Eye (tissue), 1 donor: ENCODE data around the gene STAG3.
"Not testable (repeated sequence)": the region's sequence is repeated elsewhere in the genome, so short reads cannot be mapped to it uniquely, and the experiment has no call there.

Experiments
- DNase-seq: peaks from one replicate; pipeline ENCODE4 v3.0.0-alpha.2; 2015

STAG3 gene

DNA sequence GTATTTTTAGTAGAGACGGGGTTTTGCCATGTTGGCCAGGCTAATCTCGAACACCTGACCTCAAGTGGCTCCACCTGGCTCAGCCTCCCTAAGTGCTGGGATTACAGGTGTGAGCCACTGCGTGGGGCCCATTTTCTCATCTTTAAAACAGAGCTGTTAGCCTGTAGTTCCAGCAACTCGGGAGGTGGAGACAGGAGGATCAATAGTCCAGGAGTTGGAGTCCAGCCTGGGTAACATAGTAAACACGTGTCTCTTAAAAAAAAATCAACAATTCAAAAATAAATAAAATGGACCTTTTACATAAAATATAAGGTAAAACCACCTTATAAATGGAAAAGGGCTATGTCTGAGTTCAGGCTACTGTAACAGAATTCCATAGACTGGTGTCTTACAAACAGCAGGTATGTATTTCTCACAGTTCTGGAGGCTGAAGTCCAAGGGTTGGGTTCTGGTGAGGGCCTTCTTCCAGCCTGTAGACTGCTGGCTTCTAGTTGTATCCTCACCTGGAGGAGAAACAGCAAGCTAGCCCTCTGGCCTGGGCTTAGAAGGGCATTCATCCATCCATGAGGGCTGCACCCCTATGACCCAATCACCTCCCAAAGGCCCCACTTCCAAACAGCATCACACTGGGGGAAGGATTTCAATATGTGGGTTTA, 35.0 kb downstream of the STAG3 start:
- DNase-seq: no peak

DNA sequence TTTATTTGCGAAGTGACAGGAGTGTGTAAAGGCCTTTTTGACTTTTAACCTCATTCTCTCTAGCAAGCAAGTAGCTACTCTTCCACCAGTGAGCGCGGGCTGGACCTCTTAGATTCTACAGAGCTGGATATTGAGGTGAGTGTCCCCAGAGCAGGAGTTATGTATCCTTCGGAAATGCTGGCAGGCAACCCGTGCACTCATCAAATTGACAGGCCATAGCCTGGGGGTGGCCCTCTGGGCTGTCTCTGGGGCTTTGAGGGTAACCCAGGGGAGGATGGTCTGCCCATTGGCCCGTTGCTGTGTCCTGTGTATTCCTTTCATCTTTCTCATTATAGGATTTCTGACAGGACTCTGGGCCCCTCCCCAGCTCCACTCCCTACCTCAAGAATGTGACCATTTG, 36.0 kb downstream of the STAG3 start:
- no peak for DNase-seq

DNA sequence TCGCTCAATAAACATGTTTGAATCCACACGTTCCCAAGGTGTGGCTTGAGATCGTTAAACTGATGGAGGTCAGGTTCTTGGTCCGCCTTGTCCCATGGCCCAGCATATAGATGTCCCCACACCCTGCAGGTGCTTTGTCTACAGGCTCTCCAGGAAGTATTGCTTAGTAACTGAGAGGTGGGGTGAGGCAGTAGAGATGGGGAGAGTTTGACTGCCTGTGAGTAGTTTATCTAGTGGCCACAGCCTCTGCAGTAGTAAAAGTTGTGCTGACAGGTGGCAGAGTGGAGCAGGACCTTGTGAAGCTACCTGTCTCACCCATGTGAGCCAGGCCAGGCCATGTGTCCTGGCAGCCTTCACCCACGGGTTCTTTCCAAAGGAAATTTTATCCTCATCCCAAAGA, 36.6 kb downstream of the STAG3 start:
- not testable (repeated sequence) for DNase-seq

DNA sequence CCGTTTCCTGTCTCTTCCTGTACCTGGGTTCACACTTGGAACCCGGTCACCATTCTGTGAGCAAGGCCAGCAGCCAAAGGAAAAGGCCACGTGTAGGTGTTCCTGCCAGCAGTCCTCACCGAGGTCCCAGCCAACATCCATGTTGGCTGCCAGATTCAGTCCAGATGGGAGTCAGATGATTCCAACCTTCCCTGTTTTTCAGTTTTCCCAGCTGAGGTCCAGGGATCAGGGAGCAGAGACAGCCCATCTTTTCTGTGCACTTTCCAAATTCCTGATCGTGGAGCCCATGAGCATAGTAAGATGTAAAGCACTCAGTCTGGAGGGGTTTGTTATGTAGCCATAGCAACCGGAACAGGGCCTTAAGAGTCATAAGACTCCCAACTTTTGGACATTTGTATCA, 38.2 kb downstream of the STAG3 start:
- no peak for DNase-seq

DNA sequence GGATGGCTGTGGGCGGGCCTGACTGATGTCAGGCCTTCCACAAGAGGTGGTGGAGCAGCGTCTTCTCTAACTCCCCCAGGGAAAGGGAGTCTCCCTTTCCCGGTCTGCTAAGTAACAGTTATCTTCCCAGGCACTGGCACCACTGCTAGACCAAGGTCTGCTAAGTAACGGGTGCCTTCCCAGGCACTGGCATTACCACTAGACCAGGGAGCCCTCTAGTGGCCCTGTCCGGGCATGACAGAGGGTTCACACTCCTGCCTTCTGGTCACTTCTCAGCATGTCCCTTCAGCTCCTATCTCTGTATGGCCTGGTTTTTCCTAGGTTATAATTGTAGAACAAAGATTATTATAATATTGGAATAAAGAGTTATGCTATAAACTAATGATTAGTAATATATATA, 40.2 kb downstream of the STAG3 start:
- DNase-seq: peak; percentile 75

DNA sequence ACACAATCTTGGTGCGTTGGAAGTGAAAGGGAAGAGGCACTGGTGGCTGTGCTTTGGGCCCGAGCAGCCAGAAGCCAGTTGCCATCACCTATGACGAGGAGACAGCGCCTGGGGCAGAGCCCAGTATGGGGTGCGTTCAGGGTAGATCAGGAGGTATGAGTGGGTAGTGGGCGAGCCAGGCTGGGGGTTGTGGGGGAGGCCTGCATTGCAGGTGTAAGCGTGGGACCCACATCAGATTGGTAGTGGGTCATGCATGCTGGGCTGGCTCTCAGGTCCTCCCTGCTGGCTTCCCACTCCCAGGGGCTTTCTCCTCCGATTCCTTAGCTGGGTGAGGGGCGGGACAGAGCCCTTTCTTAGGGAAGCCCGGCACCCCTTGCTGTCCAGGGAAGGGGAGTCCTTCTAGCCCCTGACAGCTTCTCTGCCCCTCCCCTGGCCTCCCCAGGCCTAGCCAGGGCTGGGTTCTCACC, 41.6 kb downstream of the STAG3 start:
- no peak for DNase-seq

DNA sequence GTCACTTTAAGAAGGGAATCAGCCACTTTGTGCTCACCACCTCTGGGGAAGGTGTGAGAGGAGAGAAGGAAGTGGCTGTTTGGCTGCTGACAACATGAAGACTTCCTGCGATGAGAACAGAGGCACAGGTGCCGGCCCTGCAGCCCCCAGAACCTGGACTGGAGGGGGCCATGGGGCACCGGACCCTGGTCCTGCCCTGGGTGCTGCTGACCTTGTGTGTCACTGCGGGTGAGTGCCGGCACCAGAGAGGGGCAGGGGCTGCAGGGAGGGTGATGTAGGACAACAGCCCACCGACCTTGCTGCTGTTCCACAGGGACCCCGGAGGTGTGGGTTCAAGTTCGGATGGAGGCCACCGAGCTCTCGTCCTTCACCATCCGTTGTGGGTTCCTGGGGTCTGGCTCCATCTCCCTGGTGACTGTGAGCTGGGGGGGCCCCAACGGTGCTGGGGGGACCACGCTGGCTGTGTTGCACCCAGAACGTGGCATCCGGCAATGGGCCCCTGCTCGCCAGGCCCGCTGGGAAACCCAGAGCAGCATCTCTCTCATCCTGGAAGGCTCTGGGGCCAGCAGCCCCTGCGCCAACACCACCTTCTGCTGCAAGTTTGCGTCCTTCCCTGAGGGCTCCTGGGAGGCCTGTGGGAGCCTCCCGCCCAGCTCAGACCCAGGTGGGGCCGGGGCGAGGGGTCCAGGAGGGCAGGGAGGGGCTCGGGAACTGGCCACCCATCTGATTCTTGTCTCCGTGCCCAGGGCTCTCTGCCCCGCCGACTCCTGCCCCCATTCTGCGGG, 42.3 kb downstream of the STAG3 start, which contains the start of gene PVRIG:
Gene PVRIG (plus strand): TSS at position 149 of the 785 bp plus-strand sequence. CDS start 22 bp downstream, at position 171.
- not testable (repeated sequence) for DNase-seq

DNA sequence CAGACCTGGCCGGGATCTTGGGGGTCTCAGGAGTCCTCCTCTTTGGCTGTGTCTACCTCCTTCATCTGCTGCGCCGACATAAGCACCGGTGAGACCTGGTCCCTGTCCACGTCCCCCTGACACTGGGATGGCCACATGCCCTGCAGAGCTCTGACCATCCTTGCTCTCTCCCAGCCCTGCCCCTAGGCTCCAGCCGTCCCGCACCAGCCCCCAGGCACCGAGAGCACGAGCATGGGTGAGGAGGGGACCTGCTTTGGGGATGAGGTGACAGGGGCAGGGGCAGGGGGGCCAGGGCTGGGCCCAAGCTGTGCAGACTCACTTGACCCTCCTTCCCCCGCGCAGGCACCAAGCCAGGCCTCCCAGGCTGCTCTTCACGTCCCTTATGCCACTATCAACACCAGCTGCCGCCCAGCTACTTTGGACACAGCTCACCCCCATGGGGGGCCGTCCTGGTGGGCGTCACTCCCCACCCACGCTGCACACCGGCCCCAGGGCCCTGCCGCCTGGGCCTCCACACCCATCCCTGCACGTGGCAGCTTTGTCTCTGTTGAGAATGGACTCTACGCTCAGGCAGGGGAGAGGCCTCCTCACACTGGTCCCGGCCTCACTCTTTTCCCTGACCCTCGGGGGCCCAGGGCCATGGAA, 43.0 kb downstream of the STAG3 start:
- DNase-seq: no peak

DNA sequence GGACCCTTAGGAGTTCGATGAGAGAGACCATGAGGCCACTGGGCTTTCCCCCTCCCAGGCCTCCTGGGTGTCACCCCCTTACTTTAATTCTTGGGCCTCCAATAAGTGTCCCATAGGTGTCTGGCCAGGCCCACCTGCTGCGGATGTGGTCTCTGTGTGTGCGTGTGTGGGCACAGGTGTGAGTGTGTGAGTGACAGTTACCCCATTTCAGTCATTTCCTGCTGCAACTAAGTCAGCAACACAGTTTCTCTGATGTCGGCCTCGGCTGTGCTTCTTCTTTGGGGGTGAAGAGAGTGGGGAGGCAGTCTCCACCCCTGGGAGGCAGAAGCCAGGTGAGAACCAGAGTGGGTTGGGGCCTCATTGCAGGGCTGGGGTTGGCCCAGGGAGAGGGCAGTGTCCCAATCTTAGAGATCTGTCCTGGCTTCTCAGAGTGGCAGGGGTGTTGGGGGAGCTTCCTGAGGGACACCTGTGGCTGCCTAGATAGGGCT, 43.6 kb downstream of the STAG3 start:
- no peak for DNase-seq

DNA sequence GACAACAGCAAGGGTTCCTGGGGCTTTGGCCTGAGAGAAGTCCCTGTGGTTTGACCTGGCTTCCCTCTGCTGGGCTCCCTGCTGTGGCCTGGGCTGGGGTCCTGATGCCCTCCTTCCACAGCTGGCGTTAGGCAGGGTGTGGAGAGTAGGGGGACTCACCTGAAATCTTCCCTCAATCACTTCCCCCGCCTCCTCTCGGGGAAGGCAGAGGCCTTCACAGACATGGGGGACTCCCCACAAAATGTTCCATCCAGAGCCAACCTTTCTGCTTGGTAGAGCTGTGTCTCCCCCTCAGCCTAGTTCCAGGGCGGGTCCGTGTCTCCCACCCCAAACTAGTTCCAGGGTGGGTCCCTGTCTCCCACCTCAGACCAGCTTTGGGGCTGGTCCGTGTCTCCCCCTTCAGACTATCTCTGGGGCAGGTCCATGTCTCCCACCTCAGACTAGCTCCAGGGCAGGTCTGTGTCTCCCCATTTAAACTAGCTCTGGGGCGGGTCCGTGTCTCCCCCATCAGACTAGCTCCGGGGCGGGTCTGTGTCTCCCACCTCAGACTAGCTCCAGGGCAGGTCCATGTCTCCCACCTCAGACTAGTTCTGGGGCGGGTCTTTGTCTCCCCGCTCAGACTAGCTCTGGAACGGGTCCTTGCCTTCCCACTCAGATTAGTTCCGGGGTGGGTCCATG, 44.2 kb downstream of the STAG3 start:
- DNase-seq: no peak

DNA sequence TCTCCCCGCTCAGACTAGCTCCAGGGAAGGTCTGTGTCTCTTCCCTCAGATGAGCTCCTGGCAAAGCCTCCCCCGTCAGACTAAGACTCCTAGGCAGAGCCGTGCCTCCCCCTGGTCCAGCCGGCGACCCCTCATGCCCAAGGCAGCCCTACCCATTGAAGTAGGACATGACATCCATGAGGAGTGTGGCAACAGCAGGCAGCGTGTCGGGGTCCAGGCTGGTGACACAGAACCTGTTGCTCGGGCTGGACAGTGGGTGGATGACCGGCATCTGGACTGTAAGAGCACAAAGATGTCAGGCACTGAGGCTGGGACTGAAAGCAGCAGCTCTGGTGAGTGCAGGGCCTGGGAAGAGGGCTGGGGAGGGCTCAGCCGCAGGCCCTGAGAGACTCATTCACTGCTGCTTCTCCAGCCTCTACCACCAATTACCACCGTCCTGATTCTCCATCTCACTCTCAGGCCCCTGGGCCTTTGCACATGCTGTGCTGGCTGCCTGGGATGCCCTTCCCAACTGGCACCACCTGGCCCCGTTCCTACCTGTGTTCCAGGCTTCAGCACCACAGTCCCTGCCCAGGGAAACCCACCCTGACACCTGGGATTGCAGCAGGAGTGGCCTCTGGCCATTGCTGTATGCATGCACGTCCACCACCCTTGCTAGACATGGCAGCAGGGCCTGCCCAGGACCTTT, 44.9 kb downstream of the STAG3 start:
- DNase-seq: no peak

DNA sequence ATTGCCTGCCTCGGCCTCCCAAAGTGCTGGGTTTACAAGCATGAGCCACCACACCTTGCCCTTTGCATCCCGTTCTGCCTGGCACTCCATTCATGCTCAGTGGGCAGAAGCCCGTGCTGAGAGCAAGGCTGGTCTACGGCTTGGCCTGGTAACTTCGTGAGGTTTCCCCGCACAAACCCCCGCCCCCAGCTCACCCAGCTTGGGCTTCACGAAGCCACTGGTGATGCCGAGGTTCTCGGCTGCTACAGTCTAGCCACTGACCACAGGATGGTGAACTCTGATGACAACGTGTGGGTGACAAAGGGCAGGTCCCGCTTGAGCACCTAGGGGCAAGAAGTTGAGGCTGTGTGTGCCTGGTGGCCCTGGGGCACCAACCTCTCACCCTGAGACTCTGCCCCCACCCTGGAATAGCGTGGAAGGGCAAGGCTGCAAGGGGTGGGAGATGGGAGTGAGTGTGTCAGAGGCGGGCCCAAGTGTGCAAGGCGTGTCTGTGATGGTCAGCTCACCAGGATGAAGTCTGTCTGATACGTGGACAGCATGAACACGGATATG, 45.7 kb downstream of the STAG3 start:
- not testable (repeated sequence) for DNase-seq

DNA sequence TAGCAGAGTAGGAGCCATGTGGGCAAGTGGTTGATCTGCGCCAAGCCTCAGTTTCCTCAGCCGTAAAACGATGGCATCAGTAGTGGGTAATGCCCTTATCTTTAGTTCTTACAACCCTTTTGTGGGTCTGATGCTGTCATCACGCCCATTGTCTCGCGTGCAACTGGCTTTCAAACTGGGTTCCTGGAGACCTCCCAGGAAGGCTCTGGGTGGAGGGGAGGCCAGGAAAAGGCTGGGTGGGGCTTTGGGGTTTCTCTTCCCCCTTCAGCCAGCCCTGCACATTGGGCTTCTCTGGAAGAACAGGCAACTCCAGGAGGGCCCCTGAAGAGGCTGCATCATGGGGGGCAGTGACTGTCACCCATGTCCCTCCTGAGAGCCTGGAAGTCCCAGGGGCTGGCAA, 47.2 kb downstream of the STAG3 start:
- DNase-seq: not testable (repeated sequence)

DNA sequence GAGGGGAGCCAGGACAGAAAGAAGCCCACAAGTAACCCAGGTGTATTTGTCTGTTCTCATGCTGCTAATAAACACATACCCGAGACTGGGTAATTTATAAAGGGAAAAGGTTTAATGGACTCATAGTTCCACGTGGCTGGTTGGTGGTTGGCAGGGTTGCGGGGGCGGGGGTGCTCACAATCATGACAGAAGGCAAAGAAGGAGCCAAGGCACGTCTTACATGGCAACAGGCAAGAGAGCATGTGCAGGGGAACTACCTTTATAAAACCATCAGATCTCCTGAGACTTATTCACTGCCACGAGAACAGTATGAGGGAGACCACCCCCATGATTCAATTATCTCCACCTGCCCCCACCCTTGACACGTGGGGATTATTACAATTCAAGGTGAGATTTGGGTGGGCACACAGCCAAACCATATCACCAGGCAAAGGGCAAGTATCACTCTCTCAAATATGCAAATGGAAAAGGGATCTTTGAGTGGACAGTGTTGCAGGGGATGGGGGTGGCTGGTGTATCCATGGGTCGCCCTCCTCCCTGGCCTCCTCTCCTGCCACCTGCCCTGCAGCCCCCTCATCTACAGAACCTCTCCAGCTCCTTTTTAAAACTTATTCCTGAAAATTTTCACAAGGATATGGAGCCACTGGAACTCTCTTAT, 57.1 kb downstream of the STAG3 start:
- not testable (repeated sequence) for DNase-seq

DNA sequence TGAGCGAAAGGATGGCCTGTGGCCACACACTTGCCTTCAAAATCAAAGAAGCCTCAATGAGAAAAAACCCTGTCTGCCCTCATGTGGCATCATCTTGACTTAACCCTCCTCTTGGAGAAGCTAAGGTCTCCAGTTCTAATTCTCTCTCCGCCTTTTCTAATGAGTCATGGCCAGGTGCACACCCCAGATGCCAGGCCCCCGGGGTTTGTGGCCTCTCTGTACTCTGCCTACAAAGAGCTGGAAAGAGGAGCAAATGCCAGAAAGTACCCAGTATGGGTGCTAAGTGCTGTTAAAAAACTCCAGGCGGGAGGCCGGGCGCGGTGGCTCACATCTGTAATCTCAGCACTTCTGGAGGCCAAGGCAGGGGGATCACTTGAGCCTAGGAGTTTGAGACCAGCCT, 62.3 kb downstream of the STAG3 start:
- DNase-seq: not testable (repeated sequence)

DNA sequence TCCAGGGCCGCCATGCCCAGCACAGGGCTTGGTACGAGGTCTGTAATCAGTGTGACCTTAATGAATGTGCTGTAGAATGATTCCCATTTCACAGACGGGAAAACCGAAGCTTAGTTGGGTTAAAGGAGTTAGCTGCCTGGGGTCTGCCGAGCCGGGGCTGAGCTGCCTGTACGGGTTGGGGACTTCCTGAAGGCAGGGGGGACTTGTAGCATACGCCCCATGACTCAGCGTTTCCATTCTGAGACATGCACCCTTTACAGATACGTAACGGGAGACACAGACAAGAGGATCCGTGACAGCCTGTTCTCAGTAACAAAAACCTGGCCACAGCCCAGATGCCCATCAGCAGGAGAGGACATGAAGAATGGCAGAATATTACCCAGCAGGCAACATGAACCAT, 65.7 kb downstream of the STAG3 start:
- DNase-seq: not testable (repeated sequence)

DNA sequence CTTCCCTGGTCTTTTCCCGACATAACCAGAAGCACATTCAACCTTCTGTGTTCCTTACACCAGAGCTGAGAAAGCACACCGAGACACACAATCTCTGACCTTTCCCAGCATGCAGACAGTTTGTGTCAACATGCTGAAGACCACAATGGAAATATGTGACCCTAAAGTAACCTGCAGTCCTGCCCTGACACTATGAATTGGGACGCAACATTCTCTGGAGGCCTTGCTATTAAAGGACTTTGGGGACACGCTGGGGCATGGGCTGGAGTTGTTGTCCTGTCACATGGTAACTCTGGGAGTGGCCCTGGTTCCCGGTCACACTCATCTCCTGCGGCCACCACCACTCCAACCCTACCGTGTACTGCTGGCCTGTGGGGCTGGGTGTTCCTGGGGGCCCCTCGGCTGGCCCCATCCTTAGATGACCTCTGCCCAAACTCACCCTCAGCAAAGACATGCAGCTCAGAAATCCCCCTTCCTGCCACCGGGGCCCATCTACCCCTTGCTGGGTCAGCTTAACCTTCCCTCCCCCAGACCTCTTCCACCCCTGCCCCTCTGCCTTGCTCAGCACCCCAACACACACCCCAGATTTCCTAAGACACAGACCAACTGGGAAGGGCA, 67.4 kb downstream of the STAG3 start:
- DNase-seq: not testable (repeated sequence)

DNA sequence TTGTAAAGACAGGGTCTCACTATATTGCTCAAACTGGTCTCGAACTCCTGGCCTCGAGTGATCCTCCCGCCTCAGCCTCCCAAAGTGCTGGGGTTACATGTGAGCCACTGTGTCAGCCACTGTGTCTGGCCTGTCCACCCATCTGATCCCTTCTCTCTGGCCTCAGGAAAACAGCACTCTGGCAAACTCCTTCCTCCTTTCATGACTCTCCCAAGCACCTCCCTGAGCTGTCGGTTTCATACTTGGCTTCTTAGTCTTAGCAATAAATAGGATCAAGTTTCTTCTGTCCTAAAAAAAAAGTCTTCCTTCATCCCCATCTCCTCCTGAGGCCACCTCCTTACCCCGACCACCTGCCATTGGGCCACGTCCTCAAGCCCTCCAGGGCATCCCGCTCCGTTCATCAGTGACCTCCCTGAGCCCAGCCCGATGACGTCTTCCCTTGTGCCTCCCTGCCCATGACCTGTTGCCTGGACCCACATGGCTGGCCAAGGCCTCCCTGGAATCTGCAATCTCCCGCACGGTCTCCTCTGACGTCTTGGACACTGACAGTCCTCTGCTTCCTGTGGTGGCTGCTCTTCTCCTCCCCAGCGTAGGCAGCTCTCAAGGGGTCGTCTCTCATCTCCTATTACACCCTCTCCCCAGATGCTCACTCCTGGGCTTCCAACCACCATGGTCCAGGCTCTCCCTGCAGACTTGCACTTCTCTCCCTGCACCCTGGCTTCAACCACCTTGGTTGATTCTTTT, 68.6 kb downstream of the STAG3 start:
- DNase-seq: not testable (repeated sequence)

DNA sequence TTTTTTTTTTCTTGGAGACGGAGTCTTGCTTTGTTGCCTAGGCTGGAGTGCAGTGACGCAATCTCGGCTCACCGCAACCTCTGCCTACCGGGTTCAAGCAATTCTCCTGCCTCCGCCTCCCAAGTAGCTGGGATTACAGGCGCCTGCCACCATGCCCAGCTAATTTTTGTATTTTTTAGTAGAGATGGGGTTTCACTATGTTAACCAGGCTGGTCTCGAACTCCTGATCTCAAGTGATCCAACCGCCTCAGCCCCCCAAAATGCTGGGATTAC, 69.1 kb downstream of the STAG3 start:
- not testable (repeated sequence) for DNase-seq

DNA sequence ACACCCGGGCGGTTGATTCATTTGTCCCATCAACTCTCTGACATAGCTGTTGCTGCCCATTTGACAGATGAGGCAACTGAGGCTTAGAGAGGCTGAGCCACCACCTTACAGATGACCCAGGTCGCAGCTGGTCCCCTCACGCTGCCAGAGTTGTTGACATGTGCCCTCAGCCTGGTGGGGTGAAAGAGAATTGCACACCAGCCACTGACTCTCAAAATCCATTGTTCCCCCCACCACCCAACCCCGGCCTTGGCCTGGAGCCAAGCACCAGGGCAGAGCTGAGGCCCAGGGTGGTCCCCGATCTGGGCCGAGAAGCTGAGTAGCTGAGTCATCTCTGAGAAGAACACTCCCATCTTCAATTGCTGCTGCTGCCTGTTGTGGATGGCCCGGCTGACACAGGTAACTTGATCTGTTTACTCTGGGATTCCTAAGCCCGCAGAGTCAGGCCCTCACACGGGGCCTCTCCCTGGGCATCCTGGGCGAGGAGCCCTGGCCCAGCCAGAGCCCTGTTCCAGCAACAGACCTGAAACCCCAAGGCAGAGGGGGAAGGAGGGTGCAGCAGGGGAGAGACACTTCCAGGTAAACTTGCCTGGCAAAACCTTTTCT, 69.5 kb downstream of the STAG3 start:
- peak; percentile 55 for DNase-seq
